Measurements from ENCODE around the gene TRIM33. TPM values are rescaled to one million over a fixed set of nuclear protein-coding genes. Genes with fewer than 3 reads are reported as not detected.

The TRIM33 gene
- total and polyA plus RNA-seq, 2 of the 13 experiments (the other 11 are each of a cell fraction or from before 2014, with no cell fraction given), result 35.5 to 42.2 TPM

DNA sequence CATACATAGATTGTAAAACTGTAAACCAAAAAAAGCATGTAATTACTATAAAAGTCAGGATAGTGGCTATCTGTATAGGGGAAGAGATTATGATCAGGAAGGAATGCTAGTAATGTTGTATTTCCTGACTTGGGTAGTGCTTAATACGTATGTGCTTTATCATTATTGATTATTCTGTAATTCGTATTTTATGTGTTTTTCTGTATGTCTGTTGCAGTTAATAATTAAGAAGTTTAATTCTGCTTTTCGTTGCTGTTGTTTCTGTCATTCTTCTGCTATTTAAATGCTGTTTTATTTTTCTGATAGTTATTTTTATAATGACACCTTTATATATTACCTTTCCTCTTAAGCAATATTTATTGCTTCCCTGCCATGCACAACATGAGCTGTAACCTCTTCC, 29.3 kb upstream of the TRIM33 start:
- FAIRE-seq (no peak), DNase-seq (ENCODE audit: low spot score) (no peak), ATAC-seq (no peak)
- Histone ChIP-seq H3K4me3 (replicated peaks in 1 of 3; ENCODE audit: insufficient read depth in 1 of 3, low read depth in 2 of 3, low read length in 3 of 3) (no peak overlapping the region), H3K36me3 (replicated peaks in 1 of 2; ENCODE audit: control insufficient read depth in 1 of 2, insufficient read depth in 2 of 2, low read length in 2 of 2) (no peaks in the 10 kb centered on the region), H3K27me3 (ENCODE audit: control insufficient read depth in 1 of 2, insufficient read depth in 2 of 2, low read length in 2 of 2) (no peaks in the 10 kb centered on the region; a peak in 1 of 5 replicates), H4K20me1 (ENCODE audit: insufficient read depth, low read length) (no peaks in the 10 kb centered on the region), H3K4me1 (ENCODE audit: insufficient read depth, low read length) (peaks cover 19% of the 10 kb centered on the region; the same call in 1 of the 2 replicates), H3K9me3 (ENCODE audit: low read length) (no peaks in the 10 kb centered on the region), H3K79me2 (ENCODE audit: insufficient read depth, low read length) (no peaks in the 10 kb centered on the region), H3K27ac (ENCODE audit: extremely low read length, insufficient read depth, low read length) (no peak overlapping the region), H3K4me2 (ENCODE audit: low read depth, low read length) (no peak overlapping the region), H3K9ac (ENCODE audit: insufficient read depth, low read depth, low read length) (no peak overlapping the region), H2AFZ (ENCODE audit: low read length) (no peak overlapping the region)
- POLR2A ChIA-PET, result no interaction called here
- in situ Hi-C loops (cut with HindIII; ENCODE audit: extremely low pct_ligation_motif_present, low pct_unique_long_range_greater_than_20kb) (no loop called here), intact Hi-C loops (cut with micrococcal nuclease; ENCODE audit: unreplicated experiment) (no loop called here)
- whole genome bisulfite sequencing (ENCODE audit: low lambda C conversion rate), result 2% methylated on average over 3 of the region's 3 CpGs
- peak; percentile 63 for TF ChIP-seq ARID3A (IDR thresholded peaks at IDR 0.05; ENCODE audit: low read depth, low read length)
- TF ChIP-seq ZNF589 (CRISPR knock-in tag; conservative IDR thresholded peaks at IDR 0.05), result no peak
- no peak for TF ChIP-seq ZNF281 (CRISPR knock-in tag; IDR thresholded peaks at IDR 0.05; ENCODE audit: borderline replicate concordance)
- no peak for TF ChIP-seq ATAD3A (CRISPR knock-in tag; IDR thresholded peaks at IDR 0.05)
- TF ChIP-seq ZNF496 (CRISPR knock-in tag; IDR thresholded peaks at IDR 0.05; ENCODE audit: insufficient replicate concordance), result no peak
- no peak for TF ChIP-seq ZNF142 (CRISPR knock-in tag; IDR thresholded peaks at IDR 0.05)
- TF ChIP-seq ZNF761 (CRISPR knock-in tag; conservative IDR thresholded peaks at IDR 0.05), result no peak
- no peak for TF ChIP-seq NRL (CRISPR knock-in tag; IDR thresholded peaks at IDR 0.05; ENCODE audit: borderline replicate concordance)
- no TSS peak for BruUV-seq (replicated peaks)
- CTCF ChIA-PET (ENCODE audit: low intra/inter-chr PET ratio, low total read pairs), result no interaction called here
